IPS DF 4.7 (cell line): Measurements from ENCODE around the gene NRL.

Source experiments
- DNase-seq: peaks from one replicate; pipeline ENCODE4 v3.0.0-alpha.2; 2013; ENCODE audit warnings: low spot score; ENCODE audit errors: extremely low read depth

Gene NRL

GRCh38 chr14:24067133-24068082, 47.3 kb downstream of the NRL start:
- no peak for DNase-seq

GRCh38 chr14:24066496-24067132, 48.1 kb downstream of the NRL start:
- no peak for DNase-seq

GRCh38 chr14:24065408-24065807, 49.3 kb downstream of the NRL start:
- no peak for DNase-seq

- DNase-seq, result no peak
Measured at GRCh38 chr14:24064856-24065255, 49.9 kb downstream of the NRL start.

- DNase-seq, result no peak
Measured at GRCh38 chr14:24064091-24064795, 50.5 kb downstream of the NRL start.

GRCh38 chr14:24063263-24063836, 51.4 kb downstream of the NRL start:
- no peak for DNase-seq

GRCh38 chr14:24062216-24062980, 52.4 kb downstream of the NRL start:
- DNase-seq, result no peak

- no peak for DNase-seq
Measured at GRCh38 chr14:24060984-24061913, 53.5 kb downstream of the NRL start.

- DNase-seq, result no peak
Measured at GRCh38 chr14:24060443-24060842, 54.3 kb downstream of the NRL start.

- no peak for DNase-seq
Measured at GRCh38 chr14:24059841-24060388, 54.8 kb downstream of the NRL start.

GRCh38 chr14:24058951-24059475, 55.7 kb downstream of the NRL start:
- DNase-seq, result no peak

GRCh38 chr14:24058260-24058950, 56.3 kb downstream of the NRL start:
- DNase-seq, result no peak

GRCh38 chr14:24057867-24058259, 56.9 kb downstream of the NRL start:
- DNase-seq, result no peak

GRCh38 chr14:24057271-24057670, 57.5 kb downstream of the NRL start:
- DNase-seq, result no peak

GRCh38 chr14:24056800-24057184, 58.0 kb downstream of the NRL start:
- DNase-seq, result no peak

GRCh38 chr14:24055971-24056799, 58.6 kb downstream of the NRL start:
- no peak for DNase-seq

- DNase-seq, result no peak
Measured at GRCh38 chr14:24054646-24055045, 60.1 kb downstream of the NRL start.

GRCh38 chr14:24054324-24054641, 60.5 kb downstream of the NRL start:
- DNase-seq, result no peak
